ENCODE measurements around the gene GCG.

GCG gene

DNA sequence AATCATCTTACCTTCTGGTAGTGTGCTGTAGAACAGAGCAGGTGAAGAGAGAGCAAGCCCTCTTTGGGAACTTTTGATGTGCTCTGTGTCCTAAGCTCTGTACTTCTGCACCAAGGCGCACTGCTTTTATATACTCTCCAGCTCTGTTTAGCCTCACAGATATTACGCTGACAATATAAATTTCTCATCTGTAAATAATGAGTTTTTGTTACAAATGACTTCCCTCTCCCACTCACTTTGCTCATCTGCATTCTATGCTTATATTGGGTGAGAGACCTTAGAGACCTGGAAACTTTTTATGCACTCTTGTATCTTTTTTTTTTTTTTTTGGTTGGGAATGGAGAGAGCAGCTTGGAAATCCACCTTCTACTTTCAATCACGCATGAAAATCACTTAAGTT lies at the start of gene GCG:
Gene GCG (minus strand): TSS at position 101 of the 400 bp plus-strand sequence. CDS start 3,069 bp downstream, outside the sequence.
- no peak for DNase-seq (ENCODE audit: low read depth)
- H3K4me3 ChIP-seq (ENCODE audit: low read depth, low read length) = no peak within 1 kb of the TSS

DNA sequence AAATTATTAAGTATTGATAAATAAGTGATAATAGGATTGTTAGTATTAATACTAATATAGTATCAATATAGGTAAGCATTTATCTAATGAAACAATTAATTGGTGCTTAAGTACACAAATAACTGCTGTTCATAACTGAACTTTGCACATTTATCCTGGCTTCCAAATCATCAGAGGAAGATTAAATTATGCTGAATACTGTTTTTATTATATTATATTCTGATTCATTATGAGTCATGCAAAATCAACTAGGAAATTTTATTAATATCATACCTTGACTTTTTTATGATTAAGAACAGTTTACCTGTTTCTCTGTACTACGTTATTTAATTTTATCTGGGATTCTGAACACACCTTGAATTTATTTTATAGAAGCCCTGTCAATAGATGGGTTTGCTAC lies 48.6 kb upstream of the GCG start:
- DNase-seq (ENCODE audit: low read depth) = no peak
- no peak overlapping the region for H3K4me3 ChIP-seq (ENCODE audit: low read depth, low read length)

GRCh38 chr2:162199913-162200312 lies 47.9 kb upstream of the GCG start:
- DNase-seq (ENCODE audit: low read depth) = no peak

GRCh38 chr2:162198239-162198638 lies 46.2 kb upstream of the GCG start:
- no peak for DNase-seq (ENCODE audit: low read depth)
- H3K4me3 ChIP-seq (ENCODE audit: low read depth, low read length) = no peak overlapping the region

More at GRCh38 chr2:162199913-162200312, 47.9 kb upstream of the GCG start:
- no peak overlapping the region for H3K4me3 ChIP-seq (ENCODE audit: low read depth, low read length)

DNA sequence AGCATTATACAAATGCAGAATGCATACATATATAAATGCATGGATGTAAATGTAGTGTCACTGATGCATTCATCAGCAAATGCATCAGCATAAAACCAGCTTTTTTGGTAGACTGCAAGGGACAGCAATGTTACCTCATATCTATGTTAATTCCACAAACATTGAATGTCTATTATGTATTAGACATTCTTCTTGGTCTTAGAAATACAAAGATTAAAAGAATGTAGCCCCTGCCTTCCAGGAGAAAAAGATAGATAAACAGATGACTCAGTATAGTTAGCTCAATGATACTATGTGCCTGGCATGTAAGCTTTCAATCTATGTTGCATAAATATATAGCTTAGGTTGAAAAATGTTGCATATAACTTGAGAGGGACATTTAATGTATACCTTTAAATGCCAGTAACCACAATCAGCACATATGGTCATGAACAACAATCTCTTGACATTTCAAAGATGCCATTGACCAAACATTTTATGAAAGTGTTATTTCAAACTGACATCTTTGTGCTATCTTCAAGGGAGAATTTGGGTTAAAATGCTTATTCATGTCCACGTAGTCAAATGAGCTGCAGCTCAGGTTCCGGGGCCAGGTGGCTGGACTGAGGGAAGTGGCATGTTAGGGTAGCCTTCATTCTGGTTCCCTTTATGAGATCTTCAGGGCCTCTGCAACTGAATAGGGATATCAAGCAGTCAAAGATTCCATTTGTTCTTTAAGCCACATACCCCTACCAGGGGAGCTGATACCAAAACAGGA lies 45.2 kb upstream of the GCG start:
- no peak overlapping the region for H3K4me3 ChIP-seq (ENCODE audit: low read depth, low read length)
- peak; percentile 35 for DNase-seq (ENCODE audit: low read depth)

DNA sequence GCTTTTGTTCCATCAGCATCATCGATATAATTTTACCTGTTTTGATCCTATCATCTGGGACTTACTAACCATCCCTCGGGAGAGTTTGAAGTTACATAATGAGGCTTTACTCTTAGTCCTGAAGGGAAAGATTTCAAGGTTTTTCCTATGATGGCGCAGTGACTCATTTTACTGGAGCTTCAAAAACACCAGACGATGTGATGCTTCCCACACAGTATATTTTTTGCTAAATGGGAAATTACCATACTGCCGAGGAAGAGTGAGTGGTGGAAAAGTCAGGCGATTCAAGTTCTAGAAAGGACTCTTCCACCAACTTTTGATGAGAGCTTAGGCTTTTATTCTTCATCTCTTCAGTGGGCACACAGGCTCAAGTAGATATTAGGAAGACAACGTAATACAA lies 44.6 kb upstream of the GCG start:
- H3K4me3 ChIP-seq (ENCODE audit: low read depth, low read length) = no peak overlapping the region
- peak; percentile 48 for DNase-seq (ENCODE audit: low read depth)

GRCh38 chr2:162188451-162188850 lies 36.4 kb upstream of the GCG start:
- DNase-seq (ENCODE audit: low read depth) = no peak
- no peak overlapping the region for H3K4me3 ChIP-seq (ENCODE audit: low read depth, low read length)

DNA sequence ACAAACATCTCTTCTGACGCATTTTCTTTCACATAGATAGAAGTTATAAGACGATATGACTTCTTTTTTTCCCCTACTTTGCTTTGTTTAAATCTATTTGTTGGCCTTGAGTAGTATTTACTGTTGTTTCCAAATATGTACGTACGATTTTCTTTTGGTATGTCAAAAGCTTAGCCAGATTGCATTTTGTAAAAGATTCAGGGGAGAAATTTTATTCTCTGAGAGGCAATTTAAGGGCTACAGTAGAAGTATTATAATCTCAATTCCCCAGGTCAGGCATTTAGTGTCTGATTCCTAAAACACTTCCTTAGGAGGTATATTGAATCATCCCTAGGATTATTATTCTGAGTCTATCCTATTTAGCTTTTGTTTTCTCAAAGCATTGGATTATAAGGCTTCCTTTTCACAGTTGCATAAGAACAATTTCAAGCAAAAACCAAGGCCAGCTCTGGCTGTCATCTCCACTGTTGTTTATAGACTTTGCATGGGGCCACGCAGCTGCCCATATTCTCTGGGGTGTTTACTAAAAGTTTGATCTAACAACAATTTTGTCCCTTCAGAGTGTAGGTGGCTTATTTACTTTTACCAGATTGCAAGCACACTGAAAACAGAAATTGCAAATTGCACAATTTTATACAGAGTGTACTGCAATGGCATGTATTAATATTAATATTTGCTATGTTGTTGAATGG lies 33.6 kb upstream of the GCG start:
- no peak for DNase-seq (ENCODE audit: low read depth)
- no peak overlapping the region for H3K4me3 ChIP-seq (ENCODE audit: low read depth, low read length)

GRCh38 chr2:162184821-162185450 lies 32.9 kb upstream of the GCG start:
- no peak for DNase-seq (ENCODE audit: low read depth)
- no peak overlapping the region for H3K4me3 ChIP-seq (ENCODE audit: low read depth, low read length)

DNA sequence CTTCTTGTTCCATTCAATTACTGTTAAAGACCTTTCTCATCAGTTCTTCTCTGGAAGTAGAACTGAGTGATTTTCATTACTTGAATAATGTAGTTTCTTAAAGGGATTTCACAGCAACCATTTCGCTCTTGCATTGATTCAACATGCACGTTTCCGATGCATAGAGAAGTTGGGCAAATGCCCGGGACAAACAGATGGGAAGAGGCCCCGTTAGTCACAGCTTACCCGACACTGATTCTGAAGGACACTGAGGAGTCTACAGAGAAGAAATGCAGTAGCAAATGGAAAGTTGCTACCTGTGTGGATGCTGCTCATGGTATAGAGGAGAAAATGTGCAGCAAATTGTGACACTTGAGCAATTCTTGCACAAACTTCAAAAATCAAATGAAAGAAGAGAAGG lies 32.3 kb upstream of the GCG start:
- DNase-seq (ENCODE audit: low read depth) = no peak
- H3K4me3 ChIP-seq (ENCODE audit: low read depth, low read length) = no peak overlapping the region

DNA sequence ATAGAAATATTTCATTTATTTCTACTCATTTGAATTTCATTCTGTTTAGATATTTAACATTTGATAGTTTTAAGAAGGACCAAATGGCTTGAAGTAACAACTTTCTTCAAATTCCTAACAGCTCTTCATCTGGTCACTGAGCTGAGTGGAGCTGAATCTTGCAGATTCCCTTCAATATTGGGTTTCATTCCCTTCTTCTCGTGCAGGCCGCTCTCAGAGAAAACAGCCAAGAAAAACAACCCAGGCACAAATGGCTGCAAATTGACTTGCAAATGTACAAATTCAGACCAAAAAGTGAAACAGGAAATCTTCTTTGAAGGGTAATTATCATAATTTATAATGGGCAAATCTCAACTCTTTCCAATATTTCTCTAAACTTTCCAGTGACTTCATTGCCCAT lies 30.3 kb upstream of the GCG start:
- no peak for DNase-seq (ENCODE audit: low read depth)
- H3K4me3 ChIP-seq (ENCODE audit: low read depth, low read length) = no peak overlapping the region

GRCh38 chr2:162177301-162177700 lies 25.3 kb upstream of the GCG start:
- DNase-seq (ENCODE audit: low read depth) = no peak
- H3K4me3 ChIP-seq (ENCODE audit: low read depth, low read length) = no peak overlapping the region

DNA sequence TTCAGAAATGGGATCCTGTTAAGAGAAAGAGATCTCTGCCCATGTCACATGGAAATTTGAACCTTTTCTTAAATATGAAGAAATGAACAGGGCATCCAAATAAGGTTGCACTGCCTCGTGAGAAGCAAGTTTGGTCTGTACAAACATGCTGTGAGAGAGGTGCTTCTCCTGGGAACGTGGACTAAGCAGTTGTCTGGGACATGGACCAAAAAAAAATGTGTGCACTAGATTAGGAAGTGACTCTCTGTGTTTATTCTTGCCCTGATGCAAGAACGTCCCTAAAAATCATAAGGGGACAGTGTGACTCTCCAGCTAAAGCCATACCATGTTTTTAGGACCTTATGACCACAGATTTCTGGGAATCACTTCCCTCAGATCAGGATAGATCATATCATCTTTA lies 23.7 kb upstream of the GCG start:
- no peak overlapping the region for H3K4me3 ChIP-seq (ENCODE audit: low read depth, low read length)
- no peak for DNase-seq (ENCODE audit: low read depth)

- DNase-seq (ENCODE audit: low read depth) = peak; percentile 41
- no peak overlapping the region for H3K4me3 ChIP-seq (ENCODE audit: low read depth, low read length)
These were observed 22.7 kb upstream of the GCG start for GRCh38 chr2:162174746-162175145.

- H3K4me3 ChIP-seq (ENCODE audit: low read depth, low read length) = no peak overlapping the region
- no peak for DNase-seq (ENCODE audit: low read depth)
These were observed 20.8 kb upstream of the GCG start for GRCh38 chr2:162172802-162173370.

DNA sequence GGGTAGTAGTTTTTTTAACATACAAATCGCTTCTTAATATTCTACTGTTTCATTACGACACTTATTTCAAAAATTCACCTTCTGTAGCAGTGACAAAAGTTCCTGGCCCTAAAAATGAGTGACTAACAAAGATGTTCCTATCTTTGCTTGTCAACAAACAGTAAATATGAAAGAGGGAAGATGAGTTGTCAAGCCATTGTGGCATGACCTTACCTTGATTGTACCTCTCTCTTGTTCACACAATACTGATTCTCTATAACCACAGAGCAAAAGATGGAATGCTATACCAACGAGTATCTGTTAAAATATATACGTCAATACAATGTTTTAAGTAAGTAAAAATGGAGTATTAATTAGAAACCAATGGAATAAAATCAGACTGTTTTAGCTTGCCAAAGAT lies 14.7 kb upstream of the GCG start:
- H3K4me3 ChIP-seq (ENCODE audit: low read depth, low read length) = no peak overlapping the region
- no peak for DNase-seq (ENCODE audit: low read depth)

DNA sequence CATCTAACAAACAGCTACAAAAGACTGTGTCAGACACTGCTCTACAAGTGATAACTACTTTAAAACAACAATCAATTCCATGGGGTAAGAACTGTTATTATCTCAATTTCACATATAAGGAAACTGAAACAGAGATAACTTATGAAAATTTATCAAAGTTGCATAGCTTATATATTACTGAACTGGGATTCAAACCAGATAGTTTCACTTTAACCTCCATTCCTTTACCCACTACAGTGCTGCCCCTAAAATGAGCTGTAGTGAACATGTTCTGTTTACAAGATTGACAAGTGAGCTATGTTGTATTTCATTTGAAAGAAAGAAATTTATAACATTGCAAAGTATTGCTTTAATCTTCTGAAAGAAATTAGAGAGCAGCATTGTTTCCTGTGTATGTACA lies 14.1 kb upstream of the GCG start:
- no peak overlapping the region for H3K4me3 ChIP-seq (ENCODE audit: low read depth, low read length)
- DNase-seq (ENCODE audit: low read depth) = no peak

DNA sequence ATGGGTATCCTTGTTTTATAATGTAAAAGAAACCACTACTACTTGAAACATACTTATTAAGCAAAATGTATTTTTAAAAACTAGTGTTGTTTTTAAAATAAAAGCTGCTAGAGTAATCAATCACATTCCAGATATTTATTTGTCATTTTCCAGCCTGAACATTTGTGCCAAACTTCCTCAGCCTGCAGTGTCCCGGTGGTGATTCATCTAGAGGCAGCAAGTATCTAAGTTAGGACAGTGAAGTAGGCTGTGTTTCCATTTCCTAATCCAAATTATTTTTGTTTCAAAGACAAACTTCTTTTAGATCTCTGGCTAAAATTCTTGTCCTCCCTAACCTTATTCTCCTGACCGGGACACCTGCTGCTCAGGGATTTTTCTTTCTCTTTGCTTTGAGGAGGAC lies 12.8 kb upstream of the GCG start:
- H3K4me3 ChIP-seq (ENCODE audit: low read depth, low read length) = no peak overlapping the region
- no peak for DNase-seq (ENCODE audit: low read depth)

GRCh38 chr2:162159446-162159845 lies 7.4 kb upstream of the GCG start:
- no peak for DNase-seq (ENCODE audit: low read depth)
- no peak overlapping the region for H3K4me3 ChIP-seq (ENCODE audit: low read depth, low read length)

DNA sequence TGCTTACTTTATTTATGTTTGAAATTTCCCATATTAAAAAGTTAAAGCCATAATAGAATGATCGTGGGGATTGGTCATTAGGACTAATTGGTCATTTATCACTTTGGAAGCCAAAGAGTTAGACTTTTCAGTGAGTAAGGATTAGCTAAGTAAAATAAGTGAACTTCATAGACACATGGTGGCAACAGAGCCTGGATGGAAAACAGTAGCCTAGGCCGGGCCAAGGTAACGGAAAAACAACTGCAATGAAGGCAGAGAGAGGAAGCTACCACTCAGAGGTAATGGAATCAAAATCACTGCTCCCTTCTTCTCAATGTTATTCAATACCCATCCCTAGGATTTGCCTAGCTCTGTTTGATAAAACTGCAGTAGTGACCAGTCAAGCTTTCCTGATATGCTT lies 4.1 kb upstream of the GCG start:
- H3K4me3 ChIP-seq (ENCODE audit: low read depth, low read length) = no peak overlapping the region
- DNase-seq (ENCODE audit: low read depth) = no peak
